GM19238 (cell line): ENCODE results near the gene KRT74.

Experiments
- DNase-seq: peaks from one replicate; pipeline ENCODE4 v3.0.0; 2011; ENCODE audit warnings: low spot score; ENCODE audit not compliant: insufficient read length

Gene KRT74

GRCh38 chr12:52521568-52522266, 51.9 kb downstream of the KRT74 start:
- DNase-seq = no peak

GRCh38 chr12:52521175-52521567, 52.5 kb downstream of the KRT74 start:
- DNase-seq = no peak

- DNase-seq = no peak
These were observed 53.6 kb downstream of the KRT74 start, which contains the start of gene KRT5 for GRCh38 chr12:52519826-52520662. Gene KRT5 (minus strand): TSS chr12:52520394. CDS start chr12:52520296, 98 bp downstream.

- DNase-seq = no peak
These were observed 54.3 kb downstream of the KRT74 start for GRCh38 chr12:52519387-52519703.

GRCh38 chr12:52518574-52519386, 54.9 kb downstream of the KRT74 start:
- DNase-seq = no peak

- DNase-seq = no peak
These were observed 55.8 kb downstream of the KRT74 start for GRCh38 chr12:52517888-52518287.

- no peak for DNase-seq
These were observed 56.4 kb downstream of the KRT74 start for GRCh38 chr12:52517005-52517835.

GRCh38 chr12:52515927-52516831, 57.5 kb downstream of the KRT74 start:
- DNase-seq = no peak
